ENCODE measurements around the gene PPP1CC.

Gene PPP1CC

DNA sequence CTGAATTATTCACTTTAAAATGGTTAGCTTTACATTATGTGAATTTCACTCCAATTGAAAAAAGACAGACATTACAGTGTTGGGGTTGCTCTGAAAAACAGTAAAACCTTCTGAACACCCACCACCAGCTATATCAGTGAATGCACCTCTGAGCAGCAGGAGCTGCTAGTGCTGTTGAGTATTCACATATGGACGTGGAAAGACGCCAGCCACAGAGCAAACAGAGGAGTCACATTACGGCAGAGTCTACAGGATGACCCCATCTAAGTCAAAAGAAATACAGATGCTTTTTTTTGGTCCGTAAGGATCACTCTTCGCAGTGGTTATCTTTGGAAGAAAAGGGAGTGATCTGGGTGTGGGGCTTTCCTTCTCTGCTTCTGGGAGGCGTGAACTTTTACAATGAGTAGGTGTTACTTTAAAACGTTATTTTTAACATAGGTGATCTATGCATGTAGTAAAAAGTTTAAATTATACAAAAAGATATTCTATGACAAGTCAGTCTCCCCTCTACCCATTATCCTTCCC, 58.3 kb downstream of the PPP1CC start:
- DNase-seq = no peak

DNA sequence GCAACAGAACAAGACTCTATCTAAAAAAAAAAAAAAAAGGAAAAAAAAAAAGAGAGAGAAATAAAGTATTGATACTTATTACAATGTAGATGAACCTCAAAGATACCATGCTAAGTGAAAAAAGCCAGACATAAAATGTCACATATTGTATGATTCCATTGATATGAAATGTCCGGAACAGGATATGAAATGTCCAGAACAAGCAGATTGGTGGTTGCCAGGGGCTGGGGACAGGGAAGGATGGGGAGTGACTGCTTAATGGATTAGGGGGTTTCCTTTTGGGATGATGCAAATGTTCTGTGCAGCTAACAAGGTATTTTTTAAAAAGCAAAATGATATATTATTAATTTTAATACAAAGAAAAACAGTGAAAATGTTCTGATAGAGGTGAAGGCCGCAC, 58.8 kb downstream of the PPP1CC start:
- no peak for DNase-seq

DNA sequence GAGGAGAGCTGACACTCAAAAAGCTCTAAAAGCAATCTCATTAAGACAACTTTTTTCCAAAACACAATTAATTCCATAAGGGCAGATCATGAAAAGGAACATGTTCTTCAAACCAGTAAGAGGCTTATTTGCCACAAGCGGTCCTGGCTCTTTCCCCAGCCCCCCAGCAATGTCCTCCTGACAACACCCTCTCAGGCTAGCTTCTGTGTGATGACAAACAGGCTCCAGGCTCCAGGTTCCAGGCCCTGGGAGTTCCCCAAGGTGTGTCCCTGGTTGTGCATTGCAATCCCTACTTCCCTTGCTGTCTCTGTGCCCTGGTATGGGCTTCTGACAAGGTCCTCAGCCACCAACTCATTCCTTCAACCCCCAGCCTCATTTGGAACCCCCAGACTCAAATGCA, 62.7 kb downstream of the PPP1CC start:
- DNase-seq = no peak

DNA sequence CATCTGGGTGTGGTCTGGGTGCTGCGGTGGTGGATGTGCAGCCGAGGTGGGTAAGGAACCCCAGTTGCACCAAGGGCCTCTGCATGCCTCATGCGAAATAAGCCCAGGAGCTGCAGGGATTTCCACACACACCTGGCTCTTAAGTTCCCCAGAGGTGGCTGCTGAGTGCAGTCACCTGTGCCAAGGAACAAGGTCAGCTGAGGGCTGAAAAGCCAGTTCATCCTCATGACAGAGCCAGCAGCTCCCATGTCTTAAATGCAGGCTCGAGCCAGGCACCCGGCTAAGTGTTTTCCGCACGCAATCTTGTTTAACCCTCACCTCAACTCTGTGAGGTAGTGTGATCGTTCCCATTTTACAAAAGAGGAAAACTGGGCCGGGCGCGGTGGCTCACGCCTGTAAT, 63.5 kb downstream of the PPP1CC start:
- DNase-seq = no peak

DNA sequence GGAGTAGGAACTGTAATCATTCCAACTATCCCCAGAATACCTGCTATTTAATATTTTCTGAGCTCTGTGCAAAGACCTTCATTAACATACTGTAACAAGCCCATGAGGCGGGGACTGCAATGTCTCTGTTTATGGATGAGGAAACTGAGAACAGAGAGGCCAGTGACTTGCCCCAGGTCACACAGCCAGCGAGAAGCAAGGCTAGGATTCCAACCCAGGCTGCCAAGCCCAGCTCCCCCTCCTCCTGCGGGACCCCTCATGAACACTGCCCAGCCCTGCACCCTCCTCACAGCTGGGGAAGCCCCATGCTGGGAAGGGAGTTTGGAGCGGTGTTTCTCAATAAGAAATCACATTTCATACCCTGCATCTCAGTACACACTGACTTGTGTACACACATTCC, 64.7 kb downstream of the PPP1CC start:
- DNase-seq = no peak

DNA sequence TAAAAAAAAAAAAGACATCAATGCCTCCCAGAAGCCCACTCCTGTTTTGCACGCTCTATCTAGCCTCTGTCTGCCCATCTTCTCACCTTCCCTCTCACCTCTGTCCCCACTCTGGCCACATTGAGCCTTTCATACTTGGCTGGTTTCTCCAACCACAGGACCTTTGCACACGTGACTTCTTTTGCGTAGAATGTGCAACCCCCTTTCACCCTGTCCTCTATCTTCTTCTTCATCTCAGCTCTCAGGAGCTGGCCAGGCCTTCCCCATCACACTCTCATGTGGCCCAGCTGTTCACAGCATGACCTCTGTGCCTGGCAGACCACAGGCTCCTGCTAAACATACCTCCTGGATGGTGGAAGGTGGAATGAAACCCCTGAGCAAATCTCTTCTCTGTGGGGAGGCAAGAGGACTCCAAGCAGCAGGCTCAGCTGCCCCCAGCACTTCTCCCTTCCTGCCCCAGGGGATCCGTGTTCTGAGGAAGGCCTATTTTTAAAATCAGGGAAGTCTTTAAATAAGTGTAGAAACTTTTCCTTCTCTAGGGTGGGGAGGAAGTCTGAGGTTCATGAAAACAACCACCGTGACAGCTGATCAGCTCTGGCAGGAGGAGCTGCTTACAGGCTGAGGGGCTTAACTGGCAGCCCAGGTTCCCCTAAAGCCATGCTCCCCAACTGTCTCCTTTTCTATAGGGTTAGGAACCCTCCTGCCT, 65.3 kb downstream of the PPP1CC start:
- no peak for DNase-seq

DNA sequence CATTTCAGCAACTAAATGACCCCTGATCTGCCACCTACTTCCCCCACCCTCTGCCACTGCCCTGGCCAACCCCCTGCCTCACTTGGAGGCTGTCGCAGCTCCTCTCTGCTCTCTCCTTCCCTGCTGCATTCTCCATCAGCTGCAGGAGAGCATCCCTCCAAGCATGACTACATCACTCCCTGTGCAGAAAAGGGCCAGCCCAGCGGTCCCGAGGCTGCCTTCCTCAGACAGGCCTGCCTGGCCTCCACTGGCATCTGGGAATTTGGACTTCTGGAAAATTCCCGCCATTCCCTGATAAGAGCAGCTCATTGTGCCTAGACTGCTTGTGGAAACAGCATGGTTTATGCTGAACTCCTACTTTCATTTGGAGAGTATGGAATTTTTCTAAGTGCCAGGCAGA, 66.5 kb downstream of the PPP1CC start:
- no peak for DNase-seq

DNA sequence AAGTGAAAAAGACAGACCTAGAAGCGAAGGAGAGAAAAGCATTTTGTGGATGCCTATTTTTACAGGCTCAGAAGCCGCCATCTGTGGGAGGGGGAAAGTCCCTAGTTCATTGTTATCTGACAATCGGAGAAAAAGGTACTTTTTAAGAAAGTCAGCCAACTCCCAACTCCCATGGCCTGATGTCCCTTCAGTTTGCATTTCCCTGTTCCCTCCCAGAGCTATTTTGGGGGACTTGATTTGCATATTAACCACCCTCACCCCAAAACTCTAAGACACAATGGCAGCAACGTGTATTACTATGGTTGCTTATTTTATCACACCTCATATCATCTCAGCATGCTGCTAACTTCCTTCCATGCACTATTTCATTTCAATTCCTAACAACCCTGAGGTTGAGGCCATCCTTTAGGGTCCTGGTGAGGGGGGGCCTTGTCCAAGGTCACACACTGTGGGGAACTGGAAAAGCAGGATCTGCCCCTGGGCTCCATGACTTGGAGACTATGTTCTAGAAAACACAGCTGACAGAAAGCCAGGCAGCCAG, 72.5 kb downstream of the PPP1CC start:
- DNase-seq = peak; percentile 50 to 57
